B cell (primary cell): Measurements from ENCODE around the gene CHCHD3.

ENCODE experiments used
- CTCF ChIP-seq: fragments of 200-600 bp; IDR thresholded peaks from one replicate; pipeline ENCODE4 v1.8.0; 2022; ENCODE audit warnings: antibody characterized with exemption, mild to moderate bottlenecking
- EZH2 ChIP-seq: IDR thresholded peaks from 2 replicates; pipeline ENCODE4 v1.6.1; 2012; ENCODE audit warnings: borderline replicate concordance, low read depth, mild to moderate bottlenecking, moderate library complexity, low read length; ENCODE audit not compliant: insufficient read depth, poor library complexity, severe bottlenecking

- TF ChIP-seq CTCF (no peak), EZH2 (no peak)
Measured at GRCh38 chr7:132941428-132941827, 140.5 kb downstream of the CHCHD3 start.
